ENCODE results near the gene FGFR3.

DNA sequence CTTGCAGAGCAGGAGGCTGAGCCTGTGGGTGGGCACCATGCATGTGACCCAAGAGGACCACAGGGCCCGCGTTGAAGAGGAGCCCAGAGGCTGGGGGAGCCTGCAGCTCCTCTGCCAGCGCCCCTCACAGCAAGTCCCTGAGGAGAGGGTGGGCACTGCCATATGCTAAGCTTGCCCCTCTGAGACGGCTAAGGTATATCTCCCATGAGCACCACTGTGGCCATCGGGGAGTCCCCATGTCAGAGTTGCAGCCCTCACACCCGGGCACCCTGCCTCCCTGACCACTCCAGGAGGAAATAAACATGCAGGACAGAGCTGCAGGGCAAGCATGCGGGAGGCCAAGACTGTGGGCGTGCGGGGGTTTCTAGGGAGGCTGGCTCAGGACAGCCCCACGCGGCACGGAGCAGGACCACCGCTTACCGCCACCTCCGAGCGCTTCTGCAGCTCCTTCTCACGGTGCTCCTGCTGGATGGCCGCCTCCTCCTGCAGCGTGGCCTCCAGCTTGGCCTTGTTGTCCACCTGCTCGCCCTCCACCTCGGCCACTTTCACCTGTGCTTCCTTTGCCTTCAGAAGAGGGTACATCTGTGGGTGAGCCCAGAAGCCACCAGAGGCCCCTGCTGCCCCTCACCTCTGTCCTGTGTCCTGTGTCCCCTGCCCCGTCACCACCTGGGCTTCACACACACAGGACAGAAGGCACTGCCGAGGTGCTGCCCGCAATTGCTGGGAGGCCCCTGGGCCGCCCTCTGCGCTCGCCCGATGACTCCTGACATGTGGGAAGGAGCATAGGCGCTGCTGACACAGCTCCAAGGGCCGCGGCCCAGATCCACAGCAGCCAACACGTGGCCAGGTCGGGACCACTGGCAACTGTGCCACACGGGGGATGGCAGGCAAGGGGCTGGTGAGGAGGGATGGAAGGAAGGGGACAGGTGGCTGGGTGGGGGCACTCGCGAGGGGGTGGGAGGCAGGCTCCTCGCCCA, 29.8 kb downstream of the FGFR3 start:
- TF ChIP-seq, protein P1, sequence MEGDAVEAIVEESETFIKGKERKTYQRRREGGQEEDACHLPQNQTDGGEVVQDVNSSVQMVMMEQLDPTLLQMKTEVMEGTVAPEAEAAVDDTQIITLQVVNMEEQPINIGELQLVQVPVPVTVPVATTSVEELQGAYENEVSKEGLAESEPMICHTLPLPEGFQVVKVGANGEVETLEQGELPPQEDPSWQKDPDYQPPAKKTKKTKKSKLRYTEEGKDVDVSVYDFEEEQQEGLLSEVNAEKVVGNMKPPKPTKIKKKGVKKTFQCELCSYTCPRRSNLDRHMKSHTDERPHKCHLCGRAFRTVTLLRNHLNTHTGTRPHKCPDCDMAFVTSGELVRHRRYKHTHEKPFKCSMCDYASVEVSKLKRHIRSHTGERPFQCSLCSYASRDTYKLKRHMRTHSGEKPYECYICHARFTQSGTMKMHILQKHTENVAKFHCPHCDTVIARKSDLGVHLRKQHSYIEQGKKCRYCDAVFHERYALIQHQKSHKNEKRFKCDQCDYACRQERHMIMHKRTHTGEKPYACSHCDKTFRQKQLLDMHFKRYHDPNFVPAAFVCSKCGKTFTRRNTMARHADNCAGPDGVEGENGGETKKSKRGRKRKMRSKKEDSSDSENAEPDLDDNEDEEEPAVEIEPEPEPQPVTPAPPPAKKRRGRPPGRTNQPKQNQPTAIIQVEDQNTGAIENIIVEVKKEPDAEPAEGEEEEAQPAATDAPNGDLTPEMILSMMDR (IDR thresholded peaks at IDR 0.05; ENCODE audit: low read length) = no peak
- TF ChIP-seq EZH2 (IDR thresholded peaks at IDR 0.05; ENCODE audit: borderline replicate concordance, low read length) = no peak
